GM21526 (cell line): ENCODE results near the gene CFAP61.
"Not testable (repeated sequence)": the region's sequence is repeated elsewhere in the genome, so short reads cannot be mapped to it uniquely, and the experiment has no call there.

Source experiments
- ATAC-seq: cut with Tn5 transposase; IDR thresholded peaks from one replicate; pipeline ENCODE4 v1.9.1; 2021; ENCODE audit warnings: moderate library complexity; ENCODE audit not compliant: unreplicated experiment, low FRiP score

CFAP61 gene

DNA sequence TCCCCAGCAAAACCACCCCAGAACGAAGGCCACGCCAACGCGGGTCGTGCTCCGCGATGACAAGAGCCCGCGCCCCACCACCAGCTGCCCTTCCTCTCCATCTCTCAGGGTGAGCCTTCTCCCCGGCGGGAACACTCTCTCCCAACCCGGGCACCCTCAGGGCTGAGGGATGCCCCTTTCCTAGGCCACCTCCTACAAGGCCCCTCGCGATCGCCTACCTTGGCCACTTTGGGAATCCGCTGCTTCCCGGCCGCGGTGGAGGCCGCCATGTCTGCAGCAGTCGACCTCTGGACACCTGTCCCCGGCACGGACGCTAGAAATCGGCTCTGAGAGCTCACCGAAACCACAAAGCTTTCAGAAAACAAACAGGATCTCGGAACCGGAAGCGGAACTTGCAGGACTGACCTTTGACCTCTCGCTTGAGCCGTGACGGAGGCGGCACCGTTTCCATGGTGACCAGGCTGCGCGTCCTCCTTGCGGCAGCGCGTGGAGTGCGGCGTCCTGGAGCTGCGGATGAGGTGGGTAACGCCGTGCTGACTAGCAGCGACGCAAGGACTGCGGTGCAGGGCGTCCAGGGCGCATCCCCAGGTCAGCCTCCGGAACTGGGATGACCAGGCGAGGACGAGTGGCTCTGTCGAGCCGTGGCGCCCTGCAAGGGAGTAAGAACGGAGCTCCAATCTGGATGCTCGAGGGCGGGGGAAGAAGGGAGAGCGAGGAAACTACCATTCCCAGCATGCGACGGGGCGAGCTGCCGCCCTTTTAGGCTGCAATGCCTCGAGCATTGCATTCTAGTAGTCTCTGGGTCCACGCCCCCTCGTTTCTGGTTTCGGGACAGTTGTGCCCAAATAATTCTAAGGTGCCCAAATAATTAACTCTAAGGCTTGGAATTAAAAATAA is at the start of gene CFAP61, which contains the start of gene CRNKL1:
CFAP61 (plus strand) TSS at position 459 of the 897 bp plus-strand sequence. CDS start 4,122 bp downstream, outside the sequence.
CRNKL1 (minus strand) TSS at position 393 of the 897 bp plus-strand sequence; CDS start at position 269, 124 bp downstream.
- ATAC-seq, result peak; percentile 93

GRCh38 chr20:20003031-20003954 is 49.0 kb upstream of the CFAP61 start:
- no peak for ATAC-seq

GRCh38 chr20:20003955-20004322 is 48.4 kb upstream of the CFAP61 start:
- not testable (repeated sequence) for ATAC-seq

GRCh38 chr20:20005342-20005741 is 47.0 kb upstream of the CFAP61 start:
- no peak for ATAC-seq

- ATAC-seq, result no peak
These were observed 42.5 kb upstream of the CFAP61 start for GRCh38 chr20:20009784-20010253.

GRCh38 chr20:20010639-20011500 is 41.5 kb upstream of the CFAP61 start:
- no peak for ATAC-seq

DNA sequence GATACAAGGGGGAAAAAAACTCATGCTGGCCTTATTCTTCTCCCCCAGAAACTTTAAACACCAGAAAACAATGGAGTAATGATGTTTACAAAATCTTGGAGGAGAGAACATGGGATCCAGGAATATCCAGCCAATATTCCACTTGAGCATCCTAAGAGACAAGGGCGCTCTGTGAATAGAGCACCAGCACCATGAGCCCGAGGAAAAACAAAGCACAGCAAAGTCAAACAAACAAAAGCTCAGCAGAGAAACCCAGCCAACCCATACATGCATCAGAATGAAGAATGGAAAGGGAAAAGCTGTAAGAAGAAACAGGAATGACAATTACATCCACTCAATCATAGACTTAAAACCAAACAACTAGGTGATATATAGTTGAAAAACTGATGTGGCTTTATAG is 39.8 kb upstream of the CFAP61 start:
- no peak for ATAC-seq

GRCh38 chr20:20014659-20015058 is 37.7 kb upstream of the CFAP61 start:
- no peak for ATAC-seq

- peak; percentile 96 for ATAC-seq
These were observed 35.1 kb upstream of the CFAP61 start, which contains the start of gene NAA20 for GRCh38 chr20:20017001-20017843. Gene NAA20, plus strand, starts transcription at chr20:20017362. Its CDS starts 35 bp downstream, at chr20:20017397.

- ATAC-seq, result peak; percentile 11
These were observed 34.5 kb upstream of the CFAP61 start for GRCh38 chr20:20017844-20018185.

GRCh38 chr20:20018366-20018765 is 34.0 kb upstream of the CFAP61 start:
- no peak for ATAC-seq

DNA sequence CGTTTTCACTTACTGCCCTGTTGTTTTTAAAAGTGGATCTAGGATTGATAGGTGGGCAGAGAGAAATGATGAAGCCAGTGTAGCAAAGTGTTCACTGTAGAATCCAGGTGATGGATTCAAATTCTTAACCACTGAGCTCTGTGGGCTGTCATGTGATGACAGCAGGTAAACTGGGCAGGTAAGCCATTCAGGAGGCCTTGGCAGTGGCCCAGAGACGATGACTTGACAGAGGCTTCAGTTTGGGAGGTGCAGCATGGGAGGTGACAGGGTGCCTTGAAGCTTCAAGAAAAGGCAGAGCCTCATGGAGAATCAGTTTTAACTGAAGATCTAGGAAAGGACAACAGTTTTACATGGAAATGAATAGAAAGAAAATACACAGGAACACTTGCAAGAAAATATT is 33.2 kb upstream of the CFAP61 start:
- no peak for ATAC-seq

DNA sequence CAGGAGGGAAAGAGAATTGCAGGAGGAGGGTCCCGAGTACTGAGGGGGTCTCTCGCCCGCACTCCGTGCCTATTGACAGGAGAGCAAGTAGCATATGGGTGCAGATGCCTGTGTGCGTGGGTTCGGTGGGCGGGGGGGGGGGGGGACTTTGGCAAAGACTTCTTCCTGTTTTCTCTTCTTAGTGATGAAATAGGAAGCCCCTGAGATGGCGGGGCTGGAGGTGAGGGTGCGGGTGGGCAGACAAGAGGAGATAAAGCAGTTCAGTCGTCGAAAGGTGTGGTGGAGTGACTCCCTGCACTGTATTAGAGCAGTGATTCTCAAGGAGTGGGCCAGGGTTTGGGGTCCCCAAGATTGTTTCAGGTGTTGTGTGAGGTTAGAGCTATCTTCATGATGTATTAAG is 31.4 kb upstream of the CFAP61 start:
- ATAC-seq, result no peak

DNA sequence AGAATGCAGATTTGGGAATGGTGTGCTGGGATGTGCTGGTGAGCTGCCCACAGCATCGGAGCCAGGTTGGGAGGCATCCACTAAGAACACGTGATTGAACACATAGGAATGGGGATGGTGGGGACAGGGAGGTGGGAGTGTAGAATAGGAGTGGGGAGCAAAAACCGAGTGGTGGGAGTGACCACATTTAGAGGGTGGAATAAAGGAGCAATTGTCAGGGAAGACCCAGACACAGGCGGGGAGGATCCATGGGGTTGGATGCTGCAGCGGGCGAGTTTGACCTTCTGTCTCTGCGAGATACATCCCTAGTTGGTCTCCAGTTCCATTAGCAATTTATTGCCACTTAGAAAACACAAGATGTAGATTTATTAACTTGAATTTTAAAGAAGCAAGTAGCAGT is 30.5 kb upstream of the CFAP61 start:
- ATAC-seq, result no peak

GRCh38 chr20:20022498-20022897 is 29.8 kb upstream of the CFAP61 start:
- ATAC-seq, result peak; percentile 55

GRCh38 chr20:20023395-20023794 is 28.9 kb upstream of the CFAP61 start:
- no peak for ATAC-seq

DNA sequence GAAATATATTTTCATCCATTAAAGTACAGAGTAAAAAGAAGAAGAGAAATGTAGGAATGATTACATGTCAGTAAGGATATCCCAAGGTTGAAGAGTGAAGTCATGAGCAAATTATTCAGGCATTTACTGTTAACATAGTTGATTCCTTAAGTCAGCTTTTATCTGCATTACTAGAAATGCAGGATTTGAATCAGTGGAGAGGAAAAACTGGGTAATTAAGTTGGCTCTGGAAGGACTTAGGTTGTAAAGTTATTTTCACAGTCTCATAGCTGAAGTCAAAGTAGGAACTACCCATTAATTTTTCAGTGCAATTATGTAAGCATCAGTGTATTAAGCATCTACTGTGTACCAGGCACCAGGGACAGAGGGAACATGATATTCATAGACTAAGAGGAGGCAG is 27.4 kb upstream of the CFAP61 start:
- ATAC-seq, result no peak

DNA sequence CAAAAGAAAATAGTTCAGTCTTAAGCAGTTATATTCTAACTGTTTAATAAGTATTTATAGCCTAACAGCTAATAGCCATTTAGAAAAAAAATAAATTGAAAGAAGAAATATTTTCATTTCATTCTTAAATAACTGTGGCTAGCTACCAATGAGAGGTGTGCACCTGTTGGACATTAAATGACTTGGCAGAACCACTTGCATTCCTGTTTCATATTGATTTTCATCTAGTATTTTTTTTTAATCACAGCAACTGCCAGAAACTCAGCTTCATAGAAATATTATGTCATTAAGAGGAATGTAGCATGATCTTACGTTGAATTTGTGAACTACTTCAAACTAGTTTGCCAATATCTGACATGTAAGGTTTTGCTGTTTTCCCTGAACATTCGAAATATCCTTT is 25.0 kb upstream of the CFAP61 start:
- ATAC-seq, result no peak

GRCh38 chr20:20031790-20032189 is 20.5 kb upstream of the CFAP61 start:
- ATAC-seq, result no peak
